Adrenal gland (tissue), 12 donors: Measurements from ENCODE around the gene ZXDC. TPM values are rescaled to one million over a fixed set of nuclear protein-coding genes. Genes with fewer than 3 reads are reported as not detected.
A peak's percentile ranks its signal among the peaks of the same experiment; 100 is the strongest.

Source experiments
- DNase-seq, 7 donors: peaks; one replicate each; pipeline ENCODE4 v3.0.0-alpha.2; 2019 to 2020
- H3K27ac ChIP-seq, 5 donors: fragments of 200-600 bp; sonication (generic) in 4 of 5; 1 replicate in 3 of 5; 2 replicates in 2 of 5; pipeline versions ENCODE4 v1.5.1 to v1.8.0; 2016 to 2020; ENCODE audit warnings: mild to moderate bottlenecking in 1 of 5
- H3K27me3 ChIP-seq: fragments of 200-600 bp; 2 replicates; pipeline ENCODE4 v1.8.0; 2021
- H3K36me3 ChIP-seq, 2 donors: fragments of 200-600 bp; replicated peaks in 1 of 2; 1 replicate in 1 of 2; 2 replicates in 1 of 2; pipeline versions ENCODE4 v1.5.1 to v1.8.0; 2018 to 2022
- H3K4me1 ChIP-seq, 2 donors: fragments of 200-600 bp; replicated peaks in 1 of 2; 1 replicate in 1 of 2; 2 replicates in 1 of 2; pipeline versions ENCODE4 v1.5.1 to v1.8.0; 2018 to 2021
- H3K4me3 ChIP-seq, 4 donors: fragments of 200-600 bp; sonication (generic) in 3 of 4; one replicate each; pipeline ENCODE4 v1.5.1; 2016 to 2018
- H3K9me3 ChIP-seq, 3 donors: fragments of 200-600 bp; sonication (generic) in 1 of 3; replicated peaks in 1 of 3; 1 replicate in 2 of 3; 2 replicates in 1 of 3; pipeline versions ENCODE4 v1.5.1 to v1.8.0; 2016 to 2021
- CTCF ChIP-seq, 6 experiments: fragments of 450-650 bp in 4 of 6; fragments of 200-600 bp in 2 of 6; sonication (generic) in 1 of 6; IDR thresholded peaks; 1 replicate in 5 of 6; 2 replicates in 1 of 6; pipeline versions ENCODE4 v1.5.1 to v1.8.0; 2016 to 2021; ENCODE audit warnings: antibody characterized with exemption in 6 of 6, mild to moderate bottlenecking in 2 of 6, moderate library complexity in 1 of 6
- POLR2A ChIP-seq, 2 donors: fragments of 450-650 bp; IDR thresholded peaks; one replicate each; pipeline ENCODE4 v1.6.1; 2017; ENCODE audit warnings: antibody characterized with exemption in 2 of 2, mild to moderate bottlenecking in 2 of 2, moderate library complexity in 1 of 2
- WGBS, 4 donors: extraction: QIAGEN DNeasy Blood & Tissue Kit in 2 of 4; methylation state at CpG; one replicate each; pipeline versions ENCODE4 v1.1.5 to v1.1.7; 2013 to 2017; 5-methylcytosine and 5-hydroxymethylcytosine counted together
- intact Hi-C, 2 donors: fragments of 100-400 bp; cut with DNase I; formaldehyde crosslinking; loops; one replicate each; pipeline versions ENCODE4 v1.14.1 to v1.15.0; 2022 to 2023
- polyA plus RNA-seq, 3 donors: library from polyadenylated mRNA; stranded (reverse); fragments of 200-250 nt in 2 of 3; fragments of 350-450 nt in 1 of 3; fragmentation: Illumina TruSeq in 1 of 3; extraction: RNeasy Lipid Tissue Mini Kit (QIAGEN cat#74804) in 1 of 3; gene quantifications; one replicate each; pipeline ENCODE4 v1.2.3, GENCODE V29; 2013 to 2014
- total RNA-seq, 9 donors: library from RNA; depleted of rRNA in 4 of 9; stranded (reverse); fragments of >200 nt in 4 of 9; fragments of 120-200 nt in 1 of 9; fragmentation: NEBNext Ultra II Directional in 1 of 9; extraction: Animal tissue kit (Norgen Biotek cat#: 25700) in 1 of 9; gene quantifications; one replicate each; pipeline versions ENCODE4 v1.1.0 to v1.2.4, GENCODE V29; 2013 to 2023
- donor health status: healthy with polysubstance abuse.
- donor health status: Bipolar disorder and iron deficiency.
- donor health status: DM: yes; HTN: yes; CAD: no.
- donor health status: DM: no; HTN: no; CAD: no.
- donor health status: DM: no; HTN: no; CAD: no.
- donor health status: DM: yes; HTN: yes; CAD: no.

The ZXDC gene
- total and polyA plus RNA-seq, 12 donors: 16.4 to 45.2 (median 30.3) TPM

GRCh38 chr3:126424751-126425150 is 50.9 kb downstream of the ZXDC start:
- peak in 2 of 7 donors; percentile 10 to 21 for DNase-seq
- H3K36me3 ChIP-seq: no peaks in the 10 kb centered on the region
- no peak overlapping the region for H3K4me3 ChIP-seq
- no peak overlapping the region for H3K27ac ChIP-seq
- H3K27me3 ChIP-seq: no peaks in the 10 kb centered on the region
- no peaks in the 10 kb centered on the region for H3K4me1 ChIP-seq
- WGBS, 4 donors: 59 to 96% (median 87%) methylated on average over 3 of the region's 3 CpGs
- H3K9me3 ChIP-seq: peaks cover 0 to 12% (median 0%) of the 10 kb centered on the region in 3 donors
- TF ChIP-seq CTCF (IDR thresholded peaks at IDR 0.05): no peak
- TF ChIP-seq POLR2A (IDR thresholded peaks at IDR 0.05): no peak
- intact Hi-C loops: no loop called here

GRCh38 chr3:126424039-126424717 is 51.5 kb downstream of the ZXDC start:
- peaks cover 0 to 12% (median 0%) of the 10 kb centered on the region in 3 donors for H3K9me3 ChIP-seq
- TF ChIP-seq CTCF (IDR thresholded peaks at IDR 0.05): no peak
- no peak for TF ChIP-seq POLR2A (IDR thresholded peaks at IDR 0.05)
- no peak overlapping the region for H3K4me3 ChIP-seq
- no peaks in the 10 kb centered on the region for H3K36me3 ChIP-seq
- H3K4me1 ChIP-seq: no peaks in the 10 kb centered on the region
- intact Hi-C loops: no loop called here
- 95 to 100% (median 95%) methylated on average over 4 to 10 of the region's 10 CpGs; no CpG with 5 or more reads in 1 of the 4 donors for WGBS, 4 donors
- H3K27me3 ChIP-seq: no peaks in the 10 kb centered on the region
- DNase-seq: peak in 2 of 7 donors; percentile 13 to 33
- no peak overlapping the region for H3K27ac ChIP-seq

- TF ChIP-seq CTCF (IDR thresholded peaks at IDR 0.05): no peak
- TF ChIP-seq POLR2A (IDR thresholded peaks at IDR 0.05): no peak
- no peaks in the 10 kb centered on the region for H3K4me1 ChIP-seq
- DNase-seq: peak in 2 of 7 donors; percentile 17 to 39
- no peak overlapping the region for H3K4me3 ChIP-seq
- WGBS, 4 donors: 80 to 90% (median 85%) methylated on average over 7 to 26 of the region's 26 CpGs
- H3K36me3 ChIP-seq: no peaks in the 10 kb centered on the region
- peaks cover 0 to 12% (median 0%) of the 10 kb centered on the region in 3 donors for H3K9me3 ChIP-seq
- H3K27me3 ChIP-seq: no peaks in the 10 kb centered on the region
- intact Hi-C loops: no loop called here
- no peak overlapping the region for H3K27ac ChIP-seq
These were observed 52.3 kb downstream of the ZXDC start for GRCh38 chr3:126423191-126424038.

- H3K4me1 ChIP-seq: no peaks in the 10 kb centered on the region
- H3K9me3 ChIP-seq: peaks cover 0 to 12% (median 0%) of the 10 kb centered on the region in 3 donors
These were observed 53.1 kb downstream of the ZXDC start for GRCh38 chr3:126422571-126423091.

More at GRCh38 chr3:126422571-126423091, 53.1 kb downstream of the ZXDC start:
- 71 to 83% (median 76%) methylated on average over 3 to 4 of the region's 4 CpGs for WGBS, 4 donors
- no peaks in the 10 kb centered on the region for H3K36me3 ChIP-seq
- intact Hi-C loops: no loop called here
- H3K27ac ChIP-seq: no peak overlapping the region
- H3K27me3 ChIP-seq: peaks cover 3% of the 10 kb centered on the region
- no peak for TF ChIP-seq POLR2A (IDR thresholded peaks at IDR 0.05)
- TF ChIP-seq CTCF (IDR thresholded peaks at IDR 0.05): no peak
- H3K4me3 ChIP-seq: no peak overlapping the region
- peak in 2 of 7 donors; percentile 11 to 39 for DNase-seq
